ENCODE measurements around the gene SYT3.

- TF ChIP-seq, protein P1, sequence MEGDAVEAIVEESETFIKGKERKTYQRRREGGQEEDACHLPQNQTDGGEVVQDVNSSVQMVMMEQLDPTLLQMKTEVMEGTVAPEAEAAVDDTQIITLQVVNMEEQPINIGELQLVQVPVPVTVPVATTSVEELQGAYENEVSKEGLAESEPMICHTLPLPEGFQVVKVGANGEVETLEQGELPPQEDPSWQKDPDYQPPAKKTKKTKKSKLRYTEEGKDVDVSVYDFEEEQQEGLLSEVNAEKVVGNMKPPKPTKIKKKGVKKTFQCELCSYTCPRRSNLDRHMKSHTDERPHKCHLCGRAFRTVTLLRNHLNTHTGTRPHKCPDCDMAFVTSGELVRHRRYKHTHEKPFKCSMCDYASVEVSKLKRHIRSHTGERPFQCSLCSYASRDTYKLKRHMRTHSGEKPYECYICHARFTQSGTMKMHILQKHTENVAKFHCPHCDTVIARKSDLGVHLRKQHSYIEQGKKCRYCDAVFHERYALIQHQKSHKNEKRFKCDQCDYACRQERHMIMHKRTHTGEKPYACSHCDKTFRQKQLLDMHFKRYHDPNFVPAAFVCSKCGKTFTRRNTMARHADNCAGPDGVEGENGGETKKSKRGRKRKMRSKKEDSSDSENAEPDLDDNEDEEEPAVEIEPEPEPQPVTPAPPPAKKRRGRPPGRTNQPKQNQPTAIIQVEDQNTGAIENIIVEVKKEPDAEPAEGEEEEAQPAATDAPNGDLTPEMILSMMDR (IDR thresholded peaks at IDR 0.05 in 4 of 5, conservative IDR thresholded peaks at IDR 0.05 in 1 of 5), result no peak
- TF ChIP-seq POLR2A (IDR thresholded peaks at IDR 0.05), result no peak
Observed at GRCh38 chr19:50688766-50689165, 49.1 kb upstream of the SYT3 start.

Measured in gastrocnemius medialis (tissue), 4 donors.